Activated T-cell treated with anti-CD3 and anti-CD28 coated beads, Interleukin-2, amount 50 U/mL, for 48 hours (primary cell): ENCODE data around the gene FRY.

Experiments
- DNase-seq, 2 experiments: peaks; one replicate each; pipeline ENCODE4 v3.0.0-alpha.2; 2020

Gene FRY

GRCh38 chr13:32087955-32088747, 56.6 kb downstream of the FRY start:
- no peak for DNase-seq

GRCh38 chr13:32092496-32092895, 60.9 kb downstream of the FRY start:
- DNase-seq: no peak

GRCh38 chr13:32093006-32093405, 61.4 kb downstream of the FRY start:
- DNase-seq: no peak

- no peak for DNase-seq
Observed at GRCh38 chr13:32098272-32098671, 66.7 kb downstream of the FRY start.

GRCh38 chr13:32105653-32106313, 74.2 kb downstream of the FRY start:
- DNase-seq: no peak

GRCh38 chr13:32107474-32107873, 75.9 kb downstream of the FRY start:
- no peak for DNase-seq

GRCh38 chr13:32107973-32108372, 76.4 kb downstream of the FRY start:
- DNase-seq: no peak

GRCh38 chr13:32113532-32113931, 82.0 kb downstream of the FRY start:
- DNase-seq: no peak

- DNase-seq: no peak
Observed at GRCh38 chr13:32114284-32114950, 82.8 kb downstream of the FRY start.

GRCh38 chr13:32115066-32115465, 83.5 kb downstream of the FRY start:
- no peak for DNase-seq

GRCh38 chr13:32116210-32116609, 84.6 kb downstream of the FRY start:
- DNase-seq: no peak

- DNase-seq: no peak
Observed at GRCh38 chr13:32117001-32117400, 85.4 kb downstream of the FRY start.

GRCh38 chr13:32117701-32118100, 86.1 kb downstream of the FRY start:
- no peak for DNase-seq

GRCh38 chr13:32121316-32121715, 89.7 kb downstream of the FRY start:
- DNase-seq: no peak

- no peak for DNase-seq
Observed at GRCh38 chr13:32124743-32125142, 93.2 kb downstream of the FRY start.

GRCh38 chr13:32125221-32125689, 93.7 kb downstream of the FRY start:
- DNase-seq: no peak

- DNase-seq: no peak
Observed at GRCh38 chr13:32125751-32126150, 94.2 kb downstream of the FRY start.

GRCh38 chr13:32126278-32126677, 94.7 kb downstream of the FRY start:
- no peak for DNase-seq

GRCh38 chr13:32126756-32127155, 95.2 kb downstream of the FRY start:
- DNase-seq: no peak

GRCh38 chr13:32127691-32128090, 96.1 kb downstream of the FRY start:
- no peak for DNase-seq

- DNase-seq: no peak
Observed at GRCh38 chr13:32134241-32135055, 102.9 kb downstream of the FRY start.

- no peak for DNase-seq
Observed at GRCh38 chr13:32135056-32135390, 103.4 kb downstream of the FRY start.

- DNase-seq: no peak
Observed at GRCh38 chr13:32135655-32136054, 104.1 kb downstream of the FRY start.
